Measurements from ENCODE around the gene ZCRB1.

- TF ChIP-seq, protein P1, sequence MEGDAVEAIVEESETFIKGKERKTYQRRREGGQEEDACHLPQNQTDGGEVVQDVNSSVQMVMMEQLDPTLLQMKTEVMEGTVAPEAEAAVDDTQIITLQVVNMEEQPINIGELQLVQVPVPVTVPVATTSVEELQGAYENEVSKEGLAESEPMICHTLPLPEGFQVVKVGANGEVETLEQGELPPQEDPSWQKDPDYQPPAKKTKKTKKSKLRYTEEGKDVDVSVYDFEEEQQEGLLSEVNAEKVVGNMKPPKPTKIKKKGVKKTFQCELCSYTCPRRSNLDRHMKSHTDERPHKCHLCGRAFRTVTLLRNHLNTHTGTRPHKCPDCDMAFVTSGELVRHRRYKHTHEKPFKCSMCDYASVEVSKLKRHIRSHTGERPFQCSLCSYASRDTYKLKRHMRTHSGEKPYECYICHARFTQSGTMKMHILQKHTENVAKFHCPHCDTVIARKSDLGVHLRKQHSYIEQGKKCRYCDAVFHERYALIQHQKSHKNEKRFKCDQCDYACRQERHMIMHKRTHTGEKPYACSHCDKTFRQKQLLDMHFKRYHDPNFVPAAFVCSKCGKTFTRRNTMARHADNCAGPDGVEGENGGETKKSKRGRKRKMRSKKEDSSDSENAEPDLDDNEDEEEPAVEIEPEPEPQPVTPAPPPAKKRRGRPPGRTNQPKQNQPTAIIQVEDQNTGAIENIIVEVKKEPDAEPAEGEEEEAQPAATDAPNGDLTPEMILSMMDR (IDR thresholded peaks at IDR 0.05; ENCODE audit: low read depth, low read length): no peak
- no peak for TF ChIP-seq EZH2phosphoT487 (IDR thresholded peaks at IDR 0.05; ENCODE audit: low read depth)
Measured at GRCh38 chr12:42315108-42315507, 10.8 kb downstream of the ZCRB1 start.

All from OCI-LY3 (cell line).